Hindlimb muscle (tissue), 1 donor: ENCODE data around the gene FLRT2. TPM values are rescaled to one million over a fixed set of nuclear protein-coding genes. Genes with fewer than 3 reads are reported as not detected.

Experiments
- DNase-seq: peaks from one replicate; pipeline ENCODE4 v3.0.0-alpha.2; 2013
- polyA plus RNA-seq: library from polyadenylated mRNA; unstranded; fragments of 120-200 nt; gene quantifications from one replicate; pipeline ENCODE4 v1.2.1, GENCODE V29; 2013; ENCODE audit not compliant: insufficient read length

The FLRT2 gene
- polyA plus RNA-seq, 1 donor, result 104 TPM

DNA sequence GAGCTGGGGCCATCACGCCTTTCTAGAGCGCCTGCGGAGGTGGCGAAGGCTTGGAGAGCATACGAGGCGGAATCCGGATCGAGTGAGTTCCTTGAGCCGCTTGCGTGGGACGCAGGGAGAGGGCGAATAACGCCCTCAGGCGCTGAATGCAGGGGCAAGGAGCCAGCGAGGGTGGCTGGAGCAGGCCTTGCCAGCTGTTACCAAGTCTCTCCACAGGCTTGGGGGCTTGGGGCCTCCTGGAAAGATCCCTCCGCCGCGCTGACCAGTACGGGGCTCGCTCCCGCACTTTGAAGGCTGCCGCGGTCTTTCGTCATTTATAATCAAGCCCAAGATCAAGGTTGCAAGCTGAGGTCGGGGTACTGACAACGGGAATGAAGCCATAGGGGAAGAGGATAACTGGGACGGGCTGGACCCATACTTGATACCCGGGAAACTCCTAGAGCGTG is 1.2 kb downstream of the FLRT2 start:
- peak; percentile 86 for DNase-seq

DNA sequence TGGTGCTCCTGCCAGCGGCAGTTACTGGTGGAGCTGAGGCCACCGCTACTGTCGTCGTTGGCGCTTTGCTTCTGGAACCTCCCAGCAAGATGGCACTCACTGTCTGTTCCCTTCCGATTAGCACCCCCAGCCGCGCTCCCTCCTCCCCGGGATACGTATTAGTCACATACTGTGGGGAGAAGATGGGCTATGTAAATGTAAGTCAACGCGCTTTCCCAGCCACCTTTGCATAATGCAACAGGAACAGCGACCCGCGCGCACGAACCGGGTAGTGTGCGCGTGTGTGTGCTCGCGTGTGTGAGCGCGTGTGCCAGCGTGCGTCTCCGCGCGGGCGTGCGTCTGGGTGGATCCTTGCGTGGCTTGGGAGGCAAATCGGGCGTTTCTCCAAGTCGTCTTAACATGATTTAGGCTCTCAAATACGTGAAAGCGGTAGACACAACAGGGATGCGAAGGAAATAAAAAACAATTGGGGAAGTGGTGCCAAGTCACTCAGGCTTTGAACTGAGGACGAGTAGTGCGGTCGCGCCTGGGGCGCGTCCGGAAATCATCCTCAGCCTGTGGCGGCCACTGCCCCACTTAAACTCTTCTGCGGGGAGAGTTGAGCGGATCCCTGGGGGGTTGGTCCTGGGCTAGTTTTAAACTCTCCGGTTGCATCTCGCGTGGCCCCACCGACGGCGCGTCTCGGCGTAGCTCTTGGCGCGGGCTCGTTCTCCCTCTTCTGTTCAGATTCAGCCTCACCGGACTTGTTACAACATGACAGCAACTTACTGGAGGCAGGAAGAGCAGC is 1.8 kb downstream of the FLRT2 start:
- DNase-seq, result peak; percentile 91

DNA sequence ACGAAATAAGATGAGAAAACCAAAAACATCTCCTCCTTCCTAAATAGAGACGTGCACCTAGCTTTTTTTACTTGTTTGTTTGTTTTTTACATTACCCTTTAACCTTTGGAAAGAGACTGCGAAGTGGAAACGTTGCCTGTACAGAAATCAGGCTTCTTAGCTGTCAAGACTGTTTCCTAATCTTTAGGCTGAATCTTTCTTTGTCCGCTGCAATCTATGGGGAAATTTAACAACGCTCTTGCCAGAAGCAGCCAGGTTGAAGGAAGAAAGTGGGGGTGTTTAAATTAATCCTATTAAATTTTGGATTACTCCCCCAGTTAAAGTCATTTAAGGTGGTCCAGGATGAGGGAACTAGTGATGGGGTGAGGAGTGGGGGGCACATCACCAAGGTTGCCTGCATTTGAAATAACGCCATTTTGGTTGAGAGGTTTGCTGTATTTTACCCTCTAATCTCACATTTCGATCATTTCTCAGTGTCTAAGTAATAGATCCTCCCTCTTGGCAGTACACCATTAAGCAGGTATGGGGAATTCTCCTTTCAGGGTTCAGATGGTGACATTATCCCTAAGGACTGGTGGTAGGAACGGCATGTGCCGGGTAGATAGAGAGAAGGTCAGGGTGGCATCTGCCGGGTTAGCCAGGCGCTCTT is 2.6 kb downstream of the FLRT2 start:
- no peak for DNase-seq

DNA sequence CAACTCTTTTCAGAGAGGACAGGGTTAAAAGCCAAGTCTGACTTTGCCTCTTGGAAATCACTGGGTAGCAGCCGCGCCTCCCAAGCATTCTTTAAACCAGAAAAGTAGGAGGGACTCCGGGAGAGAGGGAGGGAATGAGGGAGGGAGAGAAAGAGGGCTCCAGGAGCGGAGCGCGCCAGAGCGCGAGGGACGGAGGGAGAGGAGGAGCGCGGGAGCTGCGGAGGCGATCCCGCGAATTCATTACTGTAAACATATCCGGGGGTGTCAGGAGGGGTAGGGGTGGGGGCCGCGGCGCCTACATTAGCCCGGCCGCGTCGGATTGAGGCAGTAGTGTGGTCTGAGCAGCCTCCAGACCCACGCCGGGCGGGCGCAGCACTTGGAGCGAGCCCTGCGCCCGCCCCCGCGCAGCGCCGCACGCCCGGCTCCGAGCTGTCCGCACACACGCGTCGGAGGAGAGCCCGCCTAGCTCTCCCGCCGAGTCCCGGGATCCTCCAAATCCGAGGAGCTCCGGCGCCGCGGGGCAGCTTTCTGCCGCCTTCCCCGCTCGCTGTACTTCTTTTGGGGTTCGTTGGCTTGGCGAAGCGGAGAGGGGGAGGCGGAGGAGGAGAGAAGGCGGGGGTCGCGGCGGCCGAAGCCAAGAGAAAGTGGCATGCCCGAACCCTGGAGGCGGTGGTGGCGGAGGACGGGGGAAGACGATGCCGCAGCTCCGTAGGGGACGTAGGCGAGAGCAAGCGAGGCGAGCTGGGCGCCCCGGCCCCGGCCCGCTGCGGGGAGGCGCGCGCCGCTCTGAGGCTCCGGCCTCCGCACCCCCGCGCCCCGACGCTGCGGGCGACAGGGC is 3.3 kb downstream of the FLRT2 start:
- peak; percentile 89 for DNase-seq

DNA sequence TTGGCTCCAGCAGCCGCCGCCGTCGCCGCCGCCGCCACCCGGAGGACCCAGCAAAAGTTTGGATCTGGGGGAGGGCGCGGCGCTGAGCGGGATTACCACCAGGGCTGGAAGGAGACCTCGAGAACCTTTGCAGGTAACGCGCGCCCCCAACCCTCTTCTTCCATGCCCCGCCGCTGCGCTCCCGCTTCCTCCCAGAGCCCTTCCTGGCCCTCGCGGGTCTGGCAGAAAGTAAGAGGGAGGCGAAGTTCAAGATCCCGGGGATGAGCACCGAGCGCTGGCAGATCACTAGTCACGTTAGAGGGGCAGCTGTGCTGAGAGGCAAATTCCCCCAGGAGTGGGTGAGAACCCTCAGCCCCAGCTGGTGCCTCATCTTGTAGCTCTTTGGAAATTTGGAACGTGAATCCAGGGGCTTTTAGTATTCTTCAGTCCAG is 3.9 kb downstream of the FLRT2 start:
- DNase-seq, result peak; percentile 46

DNA sequence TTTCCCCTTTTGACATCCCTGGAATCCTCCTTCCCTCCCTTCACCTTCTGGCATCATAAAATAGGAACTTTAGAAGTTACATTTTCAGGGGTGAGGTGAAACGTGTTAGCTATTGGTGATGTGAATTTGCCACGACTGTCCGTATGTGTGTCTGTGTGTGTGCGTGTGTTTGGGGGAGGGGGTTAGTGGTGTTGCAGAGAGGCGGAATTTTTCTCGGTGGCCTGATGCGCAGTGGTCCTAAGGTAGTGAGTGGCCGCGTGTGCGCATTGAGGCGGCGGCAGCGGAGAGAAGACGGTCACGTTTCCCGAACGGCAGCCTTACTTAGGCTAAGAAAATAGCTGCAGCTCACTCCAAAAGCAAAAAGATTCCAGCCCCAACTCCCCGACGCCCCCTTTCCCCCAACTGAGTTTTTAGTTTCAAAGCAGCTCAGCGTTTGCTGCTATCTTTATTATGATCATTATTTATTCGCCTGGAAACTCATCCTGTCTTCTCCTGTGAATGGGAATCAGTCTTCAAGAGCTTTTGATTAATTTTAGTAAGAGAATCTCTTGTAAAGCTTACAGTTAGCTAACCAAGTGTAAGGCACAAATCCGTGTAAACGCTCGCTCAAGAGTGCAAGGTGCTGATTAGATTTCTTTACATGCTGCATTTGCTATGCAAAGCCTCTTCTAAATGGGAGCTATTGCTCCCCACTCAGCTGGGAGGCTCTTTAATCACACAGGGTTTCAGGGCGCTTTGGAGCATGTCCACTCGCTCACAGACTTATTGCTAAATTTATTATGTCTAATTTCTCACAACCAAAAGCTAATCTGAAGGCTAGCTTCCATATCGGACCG is 4.7 kb downstream of the FLRT2 start:
- DNase-seq, result peak; percentile 55

DNA sequence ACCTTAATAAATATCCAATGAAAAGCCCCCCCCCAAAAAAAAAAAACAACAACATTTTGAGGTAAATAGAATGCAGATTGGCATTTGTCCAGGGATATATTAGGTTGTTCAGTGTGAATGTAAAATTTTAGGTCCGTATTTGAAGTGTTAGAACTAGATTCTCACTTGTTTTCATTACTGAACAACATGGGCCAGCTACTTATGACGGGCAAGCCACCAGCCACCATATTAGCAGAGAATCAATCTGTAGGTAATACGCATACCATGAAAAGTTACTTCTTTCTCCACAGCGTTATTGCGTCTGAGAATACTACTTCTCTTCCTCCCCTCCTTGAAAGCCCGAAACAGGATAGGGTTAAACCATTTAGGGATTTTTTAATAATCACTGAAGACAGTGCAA is 5.4 kb downstream of the FLRT2 start:
- peak; percentile 35 for DNase-seq

DNA sequence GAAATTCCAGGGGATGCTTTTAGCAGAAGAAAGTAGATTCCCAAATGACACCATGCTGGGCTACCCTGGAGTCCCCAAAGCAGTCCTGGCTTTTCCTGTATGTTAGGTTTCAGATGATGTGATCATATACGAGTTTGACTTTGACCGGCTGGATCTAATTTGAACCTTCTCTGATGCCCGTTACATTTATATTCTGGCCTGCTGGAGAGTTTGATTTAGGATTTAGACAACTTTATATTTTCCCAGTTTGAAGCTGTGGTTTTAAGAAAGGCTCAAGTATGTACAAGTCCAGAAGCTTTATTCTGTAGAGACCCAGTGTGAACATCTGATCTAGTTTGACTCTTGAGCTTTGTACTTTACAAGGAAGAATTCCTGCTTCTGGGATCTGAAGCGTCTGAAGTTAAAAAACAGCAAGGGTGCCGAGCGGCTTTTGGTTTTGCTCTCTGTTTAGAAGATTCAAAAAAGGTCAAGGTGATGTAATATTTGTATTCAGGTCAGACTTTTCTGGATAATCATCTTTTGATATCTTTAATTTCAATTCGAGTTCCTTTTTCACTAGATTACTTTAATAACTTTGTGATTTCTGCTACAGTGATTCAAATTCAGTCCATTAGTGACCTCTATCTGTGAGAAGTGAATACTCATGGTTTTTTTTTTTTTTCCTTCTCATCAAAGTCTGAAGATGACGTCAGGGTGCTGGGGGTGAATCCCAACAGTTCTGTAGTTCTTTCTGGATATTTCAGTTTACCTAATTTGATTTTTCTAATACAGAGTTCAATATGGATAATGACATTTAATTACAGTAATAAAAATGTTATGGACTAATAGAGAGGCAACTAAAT is 6.3 kb downstream of the FLRT2 start:
- DNase-seq, result peak; percentile 71

DNA sequence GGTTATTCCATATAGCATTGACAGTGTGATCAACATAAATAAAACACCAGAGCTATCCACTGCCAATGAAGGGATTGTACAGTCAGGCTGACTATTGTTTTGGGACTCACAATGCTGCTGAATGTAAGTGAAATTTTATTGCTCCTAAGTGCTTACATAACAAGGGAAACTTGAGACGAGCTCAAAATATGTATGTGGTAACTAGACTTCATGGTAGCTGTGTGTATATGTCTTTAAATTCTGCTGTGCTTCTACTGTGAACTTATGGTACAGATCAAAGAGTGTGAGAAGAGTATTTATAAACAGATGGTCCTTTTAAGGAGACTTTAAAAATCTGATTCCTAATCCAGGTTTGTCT is 6.9 kb downstream of the FLRT2 start:
- peak; percentile 46 for DNase-seq

DNA sequence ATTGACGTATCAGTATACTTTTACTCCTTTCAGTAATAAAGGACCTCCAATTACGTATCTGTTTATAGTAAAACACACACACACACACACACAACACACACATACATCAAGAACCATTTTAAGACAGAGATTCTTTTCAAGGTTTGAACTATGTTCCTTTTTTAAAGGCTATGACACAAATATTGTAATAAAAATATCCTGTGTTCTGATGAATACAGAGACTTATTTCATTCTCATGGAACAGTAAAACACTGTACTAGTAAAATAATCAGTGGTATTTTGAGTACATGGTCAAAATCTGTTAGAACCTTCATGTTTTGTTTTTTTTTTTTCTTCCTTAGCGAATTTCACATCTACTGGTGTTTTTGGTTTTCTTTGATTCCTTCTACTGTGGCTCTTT is 7.6 kb downstream of the FLRT2 start:
- no peak for DNase-seq

DNA sequence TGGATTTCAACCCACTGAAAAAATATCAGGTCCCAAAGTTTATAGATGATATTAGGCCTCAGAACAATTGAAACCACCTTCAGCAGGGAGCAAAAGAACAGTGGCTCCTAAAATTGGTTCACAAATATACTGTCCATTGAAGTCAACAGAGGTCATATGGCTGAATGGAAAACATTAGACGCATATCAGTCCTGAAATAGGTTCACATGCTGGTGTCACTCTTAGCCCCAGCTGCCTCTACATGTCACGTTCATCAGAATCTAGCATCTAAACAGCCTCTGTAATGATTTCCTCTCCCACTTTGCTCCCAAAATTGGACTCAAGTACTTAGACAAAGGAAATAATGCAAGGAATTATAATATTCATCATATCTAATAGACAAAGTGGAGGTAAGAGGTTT is 8.7 kb downstream of the FLRT2 start:
- no peak for DNase-seq

DNA sequence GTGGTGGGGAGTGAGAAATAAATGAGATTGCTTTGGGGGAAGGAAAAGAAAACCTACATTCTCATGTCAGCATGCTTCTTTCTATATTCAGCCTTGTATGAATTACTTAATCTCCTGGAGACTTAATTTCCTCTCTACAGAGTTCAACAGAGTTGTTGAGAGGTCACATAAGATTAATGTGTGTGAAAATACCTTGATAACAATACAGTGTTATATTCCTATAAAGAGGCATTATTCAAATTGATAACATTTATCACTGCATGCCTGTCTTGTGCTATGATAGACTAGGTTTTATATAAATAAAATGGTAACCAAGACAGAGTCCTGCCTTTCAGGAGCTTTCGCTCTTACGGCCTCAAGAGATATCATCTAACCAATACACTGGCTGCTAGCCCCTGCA is 9.6 kb downstream of the FLRT2 start:
- DNase-seq, result no peak

DNA sequence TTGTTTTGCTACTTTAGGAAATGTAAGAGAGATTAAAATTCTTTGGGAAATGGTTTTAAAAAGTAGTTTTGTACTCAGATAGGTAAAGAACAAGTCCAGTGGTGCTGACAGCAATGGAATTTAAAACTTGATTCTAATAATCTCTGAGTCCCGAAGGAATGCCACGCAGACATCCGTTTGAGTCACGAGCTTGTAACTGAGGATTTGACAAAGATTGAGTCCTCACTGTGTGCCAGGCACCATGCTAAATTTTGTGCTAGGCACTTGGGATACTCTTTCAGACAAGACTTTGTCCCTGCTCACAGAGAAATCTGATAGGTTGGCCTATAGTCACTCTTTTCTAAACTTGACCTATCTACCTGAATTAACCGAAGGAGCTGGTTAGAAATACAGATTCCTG is 12.7 kb downstream of the FLRT2 start:
- DNase-seq, result no peak

DNA sequence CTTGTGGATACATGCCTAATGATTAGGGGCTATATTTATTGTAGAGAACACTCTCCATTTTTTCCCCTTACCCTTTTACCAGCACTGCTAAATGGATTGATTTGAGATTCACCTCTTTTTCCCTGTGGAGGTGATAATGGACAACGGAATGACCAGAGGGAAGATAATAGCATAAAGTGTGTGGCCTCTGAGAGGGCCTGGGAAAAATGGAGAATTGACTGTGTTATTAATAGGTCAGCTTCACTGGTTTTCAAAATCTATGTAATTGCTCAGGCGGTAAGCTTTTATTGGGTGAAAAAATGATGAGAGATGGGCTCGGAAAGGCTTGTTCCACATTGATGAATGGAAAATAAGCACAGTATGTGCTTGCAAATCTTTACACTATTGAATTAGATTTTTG is 15.8 kb downstream of the FLRT2 start:
- DNase-seq, result no peak

DNA sequence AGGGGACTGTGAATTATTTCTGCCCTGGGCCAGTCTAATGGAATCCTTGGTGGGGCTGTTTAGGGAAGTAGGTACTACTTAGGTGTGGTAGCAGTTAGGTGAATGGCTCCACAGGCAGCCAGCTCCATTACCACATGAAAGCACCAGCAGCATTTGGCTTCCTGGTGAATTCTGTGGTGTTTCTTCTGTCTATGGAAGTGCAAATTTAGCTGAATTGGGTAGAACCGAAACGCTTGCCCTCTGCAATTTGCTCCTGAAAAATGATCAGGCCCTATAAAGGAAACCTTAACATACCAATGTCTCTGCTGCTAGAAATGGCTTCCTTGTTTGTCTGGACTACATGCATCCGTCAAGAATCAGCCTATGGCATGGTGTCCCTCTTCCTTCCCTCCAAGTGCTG is 16.4 kb downstream of the FLRT2 start:
- no peak for DNase-seq

DNA sequence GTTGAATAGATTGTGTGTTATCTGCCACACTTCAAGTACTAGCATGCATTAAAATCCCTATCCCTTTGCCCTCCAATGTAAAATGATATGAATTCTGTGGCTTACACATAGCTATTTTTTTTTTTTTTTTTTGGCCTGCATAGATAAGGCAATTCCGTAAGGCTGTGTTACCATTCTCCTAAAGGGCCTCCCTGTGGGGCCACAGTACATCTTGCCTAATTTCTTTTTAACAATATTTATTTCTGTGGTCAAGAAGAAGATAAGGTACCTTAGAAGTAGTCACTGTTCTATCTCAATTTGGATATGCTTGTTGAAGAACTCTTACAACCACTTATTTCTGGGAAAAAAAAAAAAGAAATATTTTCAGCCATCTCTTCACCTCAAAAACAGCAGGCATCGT is 19.8 kb downstream of the FLRT2 start:
- DNase-seq, result no peak

DNA sequence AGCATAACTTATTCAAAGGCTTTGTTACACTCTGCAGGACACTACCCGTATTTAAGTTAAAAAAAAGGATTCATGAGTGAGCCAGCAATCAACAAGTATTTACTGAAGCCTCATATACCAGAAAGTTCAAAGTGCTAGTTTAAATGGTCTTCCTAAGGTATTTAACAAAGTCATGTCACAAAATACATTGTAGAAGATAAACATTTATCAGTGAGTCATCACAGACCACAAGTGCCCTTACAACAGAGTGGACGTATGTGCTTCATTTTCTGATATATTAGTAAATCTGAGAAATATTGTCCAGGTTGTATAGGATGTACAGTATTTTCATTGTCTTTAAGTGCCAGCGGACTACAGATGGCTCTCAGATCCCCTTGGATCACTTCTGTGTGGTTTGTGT is 24.2 kb downstream of the FLRT2 start:
- no peak for DNase-seq

DNA sequence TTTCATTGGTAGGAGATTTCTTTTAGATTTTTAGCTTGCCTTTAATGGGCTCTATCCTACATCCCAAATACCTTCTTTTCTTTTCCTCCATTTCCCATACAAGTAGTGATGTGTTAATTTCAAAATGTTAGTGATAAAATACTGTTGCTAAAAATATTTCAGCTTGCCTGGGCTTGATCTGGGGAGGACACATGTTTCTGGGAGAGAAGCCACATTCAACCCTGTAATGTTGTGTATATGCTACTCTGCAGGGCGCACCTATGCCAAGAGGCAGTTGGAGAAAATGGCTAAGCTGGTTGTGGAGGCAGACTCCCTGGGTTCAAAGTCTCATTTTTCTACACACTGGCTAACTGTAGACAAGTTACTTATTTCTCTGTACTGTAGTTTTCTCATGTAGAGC is 26.3 kb downstream of the FLRT2 start:
- DNase-seq, result no peak

DNA sequence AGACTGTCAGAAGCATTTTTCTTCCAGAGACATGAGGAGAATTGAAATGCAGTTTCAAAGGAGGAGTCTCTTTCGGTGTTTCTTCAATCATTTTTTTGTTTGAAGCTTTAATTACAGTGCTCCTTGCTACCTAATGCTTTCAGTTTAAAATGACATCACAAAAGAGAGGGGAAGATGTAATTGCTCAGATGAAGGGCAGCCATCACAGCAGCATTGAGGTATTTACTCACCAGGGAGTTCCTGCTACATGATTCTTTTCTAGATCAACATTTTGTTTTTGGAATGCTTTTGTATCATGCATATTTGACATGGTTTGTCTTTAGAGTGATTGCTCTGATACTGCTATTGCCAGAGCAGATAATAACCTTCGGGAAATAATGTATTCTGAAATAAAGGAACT is 28.6 kb downstream of the FLRT2 start:
- no peak for DNase-seq

DNA sequence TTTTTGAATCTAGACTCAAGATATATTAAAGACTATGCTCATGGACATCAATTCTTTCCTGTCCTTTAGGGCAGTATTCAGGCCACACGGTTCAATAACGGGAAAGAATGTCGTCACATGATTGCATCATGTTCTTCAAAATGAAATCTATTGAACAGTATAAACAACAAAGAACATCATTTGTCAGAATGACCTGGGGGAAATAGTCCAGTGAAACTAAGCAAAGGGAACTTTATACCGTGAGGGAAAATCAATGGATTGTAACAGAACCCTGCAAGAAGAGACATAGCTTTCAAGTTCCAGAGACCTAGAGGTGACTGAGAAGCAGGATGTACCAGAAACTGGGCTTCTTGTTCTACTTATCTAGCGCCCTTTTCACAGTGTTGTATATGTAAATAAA is 32.7 kb downstream of the FLRT2 start:
- DNase-seq, result no peak

DNA sequence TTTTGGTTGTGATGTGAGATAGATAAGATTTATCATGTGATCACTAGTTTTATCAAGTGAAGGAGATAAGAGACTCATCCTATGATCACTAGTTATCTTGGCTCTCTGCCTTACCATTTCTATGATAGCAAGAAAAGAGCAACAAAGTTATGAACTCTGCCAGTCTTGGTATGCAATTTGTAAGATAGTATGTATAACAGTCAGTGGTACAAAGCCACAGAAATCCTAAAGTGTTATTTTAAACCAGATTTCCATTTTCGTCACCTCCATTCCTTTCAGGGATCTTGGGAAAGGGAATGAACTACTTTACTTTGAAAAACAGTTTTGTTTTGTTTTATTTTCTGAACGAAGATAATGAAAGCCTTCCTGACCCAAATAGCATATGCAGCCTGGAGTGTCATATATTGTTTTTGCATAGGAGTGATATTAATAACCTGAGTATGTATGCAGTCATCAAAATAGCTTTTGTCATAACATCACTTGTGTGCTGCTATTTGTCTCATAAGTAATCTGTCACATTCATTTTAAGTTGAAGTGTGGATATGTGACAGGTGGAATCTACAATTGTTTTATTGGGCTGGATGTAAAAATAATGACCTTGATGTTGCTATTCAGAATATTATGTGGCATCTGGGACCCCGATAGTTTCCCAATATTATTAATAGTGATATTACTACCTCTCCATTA is 35.0 kb downstream of the FLRT2 start:
- no peak for DNase-seq
